ENCODE measurements around the gene TUBB1.

TUBB1 gene

DNA sequence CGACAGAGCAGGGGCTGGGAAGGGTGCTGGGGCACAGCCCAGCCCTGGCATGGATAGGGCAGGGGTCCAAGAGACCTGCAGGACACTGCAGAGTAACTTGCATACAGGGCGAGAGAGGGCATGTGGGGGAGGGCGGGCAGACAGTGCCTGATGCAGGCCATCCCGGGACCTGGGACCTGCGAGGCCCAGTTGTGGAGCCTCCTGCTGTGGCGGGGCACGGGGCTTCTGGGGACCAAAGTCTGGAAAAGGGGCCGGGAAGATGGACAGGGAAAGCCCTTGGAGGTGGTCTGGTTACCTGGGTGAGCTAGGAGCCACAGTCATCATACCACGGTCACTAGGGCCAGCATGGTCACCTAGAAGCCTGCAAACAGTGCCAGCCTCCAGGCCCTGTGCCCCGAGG is 412 bp upstream of the TUBB1 start:
- Histone ChIP-seq H3K36me3 (ENCODE audit: control insufficient read depth, insufficient read depth, low read length) (peaks cover 9% of the 10 kb centered on the region), H3K4me3 (replicated peaks; ENCODE audit: low read depth, low read length) (no peak overlapping the region), H3K27me3 (replicated peaks; ENCODE audit: control insufficient read depth, insufficient read depth, low read length) (no peaks in the 10 kb centered on the region)
- TF ChIP-seq, protein P1, sequence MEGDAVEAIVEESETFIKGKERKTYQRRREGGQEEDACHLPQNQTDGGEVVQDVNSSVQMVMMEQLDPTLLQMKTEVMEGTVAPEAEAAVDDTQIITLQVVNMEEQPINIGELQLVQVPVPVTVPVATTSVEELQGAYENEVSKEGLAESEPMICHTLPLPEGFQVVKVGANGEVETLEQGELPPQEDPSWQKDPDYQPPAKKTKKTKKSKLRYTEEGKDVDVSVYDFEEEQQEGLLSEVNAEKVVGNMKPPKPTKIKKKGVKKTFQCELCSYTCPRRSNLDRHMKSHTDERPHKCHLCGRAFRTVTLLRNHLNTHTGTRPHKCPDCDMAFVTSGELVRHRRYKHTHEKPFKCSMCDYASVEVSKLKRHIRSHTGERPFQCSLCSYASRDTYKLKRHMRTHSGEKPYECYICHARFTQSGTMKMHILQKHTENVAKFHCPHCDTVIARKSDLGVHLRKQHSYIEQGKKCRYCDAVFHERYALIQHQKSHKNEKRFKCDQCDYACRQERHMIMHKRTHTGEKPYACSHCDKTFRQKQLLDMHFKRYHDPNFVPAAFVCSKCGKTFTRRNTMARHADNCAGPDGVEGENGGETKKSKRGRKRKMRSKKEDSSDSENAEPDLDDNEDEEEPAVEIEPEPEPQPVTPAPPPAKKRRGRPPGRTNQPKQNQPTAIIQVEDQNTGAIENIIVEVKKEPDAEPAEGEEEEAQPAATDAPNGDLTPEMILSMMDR (IDR thresholded peaks at IDR 0.05; ENCODE audit: insufficient read depth, low read length, poor library complexity, severe bottlenecking): no peak
- no peak for DNase-seq (ENCODE audit: extremely low read depth, insufficient read length)

DNA sequence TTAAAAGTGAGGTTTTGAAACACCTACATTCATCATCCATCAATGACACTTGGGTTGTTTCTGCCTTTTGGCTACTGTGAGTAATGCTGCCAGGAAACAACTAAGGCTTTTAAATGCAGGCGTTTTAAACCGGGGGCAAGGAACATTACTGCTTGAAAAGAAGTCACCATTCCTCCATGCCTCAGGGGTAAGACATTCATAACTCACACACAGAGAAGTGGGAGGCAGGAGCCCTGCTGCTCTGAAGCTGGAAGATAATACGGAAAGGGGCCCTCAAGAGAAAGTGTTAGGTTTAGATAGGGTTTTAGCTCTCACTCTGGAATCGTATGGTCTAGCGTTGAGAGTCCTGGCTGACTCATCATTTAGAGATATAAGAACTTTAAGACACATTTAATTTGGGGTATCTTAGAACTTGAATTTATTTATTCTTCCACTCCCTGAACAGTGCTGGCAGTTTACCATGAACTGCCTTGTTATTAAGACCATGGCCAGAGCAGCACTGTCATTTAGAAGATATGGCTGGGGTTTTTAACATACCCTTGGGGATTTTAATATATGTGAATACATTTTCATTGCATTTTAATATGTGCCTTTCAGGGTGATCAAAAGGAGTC is 1.8 kb downstream of the TUBB1 start:
- TF ChIP-seq, protein P1 (IDR thresholded peaks at IDR 0.05; ENCODE audit: insufficient read depth, low read length, poor library complexity, severe bottlenecking): no peak
- Histone ChIP-seq H3K27me3 (replicated peaks; ENCODE audit: control insufficient read depth, insufficient read depth, low read length) (no peaks in the 10 kb centered on the region), H3K36me3 (ENCODE audit: control insufficient read depth, insufficient read depth, low read length) (peaks cover 21% of the 10 kb centered on the region), H3K4me3 (replicated peaks; ENCODE audit: low read depth, low read length) (no peak overlapping the region)
- no peak for DNase-seq (ENCODE audit: extremely low read depth, insufficient read length)

DNA sequence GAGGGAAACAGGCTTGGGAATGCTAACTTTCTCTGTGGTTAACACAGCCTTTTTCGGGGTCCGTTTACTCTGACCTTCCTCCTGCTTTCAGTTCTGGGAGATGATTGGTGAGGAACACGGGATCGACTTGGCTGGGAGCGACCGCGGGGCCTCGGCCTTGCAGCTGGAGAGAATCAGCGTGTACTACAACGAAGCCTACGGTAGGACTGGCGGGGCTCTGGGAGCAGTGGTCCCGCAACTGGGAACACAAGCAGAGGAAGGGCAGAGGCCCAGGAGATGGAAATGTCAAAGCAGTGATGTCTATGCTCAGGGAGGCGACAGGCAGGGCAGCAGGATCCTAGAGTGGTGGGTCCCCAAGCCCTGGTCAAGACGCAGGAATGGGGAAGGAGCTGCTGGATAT is 3.5 kb downstream of the TUBB1 start:
- Histone ChIP-seq H3K36me3 (ENCODE audit: control insufficient read depth, insufficient read depth, low read length) (peaks cover 24% of the 10 kb centered on the region), H3K4me3 (replicated peaks; ENCODE audit: low read depth, low read length) (no peak overlapping the region), H3K27me3 (replicated peaks; ENCODE audit: control insufficient read depth, insufficient read depth, low read length) (no peaks in the 10 kb centered on the region)
- TF ChIP-seq, protein P1 (IDR thresholded peaks at IDR 0.05; ENCODE audit: insufficient read depth, low read length, poor library complexity, severe bottlenecking): no peak
- no peak for DNase-seq (ENCODE audit: extremely low read depth, insufficient read length)

DNA sequence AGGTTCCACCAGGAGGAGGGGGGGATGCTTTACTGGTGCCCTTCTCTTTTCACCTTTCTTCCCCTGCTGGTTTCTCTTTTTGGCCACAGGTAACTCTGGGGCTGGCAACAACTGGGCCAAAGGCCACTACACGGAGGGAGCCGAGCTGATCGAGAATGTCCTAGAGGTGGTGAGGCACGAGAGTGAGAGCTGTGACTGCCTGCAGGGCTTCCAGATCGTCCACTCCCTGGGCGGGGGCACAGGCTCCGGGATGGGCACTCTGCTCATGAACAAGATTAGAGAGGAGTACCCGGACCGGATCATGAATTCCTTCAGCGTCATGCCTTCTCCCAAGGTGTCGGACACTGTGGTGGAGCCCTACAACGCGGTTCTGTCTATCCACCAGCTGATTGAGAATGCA is 4.4 kb downstream of the TUBB1 start:
- Histone ChIP-seq H3K36me3 (ENCODE audit: control insufficient read depth, insufficient read depth, low read length) (peaks cover 23% of the 10 kb centered on the region), H3K27me3 (replicated peaks; ENCODE audit: control insufficient read depth, insufficient read depth, low read length) (no peaks in the 10 kb centered on the region), H3K4me3 (replicated peaks; ENCODE audit: low read depth, low read length) (no peak overlapping the region)
- DNase-seq (ENCODE audit: extremely low read depth, insufficient read length): no peak
- TF ChIP-seq, protein P1 (IDR thresholded peaks at IDR 0.05; ENCODE audit: insufficient read depth, low read length, poor library complexity, severe bottlenecking): no peak

DNA sequence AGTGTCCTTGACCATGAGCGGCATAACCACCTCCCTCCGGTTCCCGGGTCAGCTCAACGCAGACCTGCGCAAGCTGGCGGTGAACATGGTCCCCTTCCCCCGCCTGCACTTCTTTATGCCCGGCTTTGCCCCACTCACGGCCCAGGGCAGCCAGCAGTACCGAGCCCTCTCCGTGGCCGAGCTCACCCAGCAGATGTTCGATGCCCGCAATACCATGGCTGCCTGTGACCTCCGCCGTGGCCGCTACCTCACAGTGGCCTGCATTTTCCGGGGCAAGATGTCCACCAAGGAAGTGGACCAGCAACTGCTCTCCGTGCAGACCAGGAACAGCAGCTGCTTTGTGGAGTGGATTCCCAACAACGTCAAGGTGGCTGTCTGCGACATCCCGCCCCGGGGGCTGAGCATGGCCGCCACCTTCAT is 4.9 kb downstream of the TUBB1 start:
- Histone ChIP-seq H3K27me3 (replicated peaks; ENCODE audit: control insufficient read depth, insufficient read depth, low read length) (no peaks in the 10 kb centered on the region), H3K36me3 (ENCODE audit: control insufficient read depth, insufficient read depth, low read length) (peaks cover 25% of the 10 kb centered on the region), H3K4me3 (replicated peaks; ENCODE audit: low read depth, low read length) (no peak overlapping the region)
- TF ChIP-seq, protein P1 (IDR thresholded peaks at IDR 0.05; ENCODE audit: insufficient read depth, low read length, poor library complexity, severe bottlenecking): no peak
- DNase-seq (ENCODE audit: extremely low read depth, insufficient read length): no peak

DNA sequence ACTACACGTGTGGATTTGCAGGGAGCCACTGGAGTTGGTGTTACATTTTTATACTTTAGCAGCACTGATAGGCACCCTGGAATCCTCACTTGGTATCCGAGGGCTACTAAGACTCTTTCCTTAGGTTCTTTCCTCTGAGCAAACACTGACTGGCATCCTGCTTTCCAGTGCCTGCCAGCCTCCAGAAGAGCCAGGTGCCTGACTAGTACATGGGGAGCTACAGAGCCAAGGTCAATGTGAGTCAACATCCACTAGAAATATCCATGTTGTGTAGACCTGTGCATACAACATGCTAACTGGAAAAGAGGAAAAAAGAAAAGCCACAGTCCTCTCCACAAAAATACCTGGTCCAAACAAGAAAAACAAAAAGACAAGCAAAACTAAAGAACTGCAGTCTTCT is 5.9 kb downstream of the TUBB1 start:
- no peak for DNase-seq (ENCODE audit: extremely low read depth, insufficient read length)
- Histone ChIP-seq H3K36me3 (ENCODE audit: control insufficient read depth, insufficient read depth, low read length) (peaks cover 28% of the 10 kb centered on the region), H3K27me3 (replicated peaks; ENCODE audit: control insufficient read depth, insufficient read depth, low read length) (no peaks in the 10 kb centered on the region), H3K4me3 (replicated peaks; ENCODE audit: low read depth, low read length) (no peak overlapping the region)
- TF ChIP-seq, protein P1 (IDR thresholded peaks at IDR 0.05; ENCODE audit: insufficient read depth, low read length, poor library complexity, severe bottlenecking): no peak

Data from GM06990 (cell line).